HG03432 (cell line): ENCODE measurements around the gene DPYSL4.

ENCODE experiments used
- ATAC-seq: cut with Tn5 transposase; IDR thresholded peaks from one replicate; pipeline ENCODE4 v1.9.1; 2021; ENCODE audit warnings: mild to moderate bottlenecking, moderate library complexity; ENCODE audit not compliant: unreplicated experiment

The DPYSL4 gene

GRCh38 chr10:132176623-132177500 lies 9.9 kb upstream of the DPYSL4 start:
- no peak for ATAC-seq

GRCh38 chr10:132178046-132178445 lies 8.7 kb upstream of the DPYSL4 start:
- ATAC-seq, result no peak

- ATAC-seq, result no peak
Measured at GRCh38 chr10:132178672-132179545, 7.8 kb upstream of the DPYSL4 start.

- no peak for ATAC-seq
Measured at GRCh38 chr10:132179551-132180392, 7.0 kb upstream of the DPYSL4 start.

- no peak for ATAC-seq
Measured at GRCh38 chr10:132180736-132181135, 6.0 kb upstream of the DPYSL4 start.

GRCh38 chr10:132181691-132182425 lies 4.9 kb upstream of the DPYSL4 start:
- ATAC-seq, result no peak

- no peak for ATAC-seq
Measured at GRCh38 chr10:132182591-132182990, 4.2 kb upstream of the DPYSL4 start.

GRCh38 chr10:132183046-132183445 lies 3.7 kb upstream of the DPYSL4 start:
- no peak for ATAC-seq

- ATAC-seq, result no peak
Measured at GRCh38 chr10:132184816-132185593, 1.7 kb upstream of the DPYSL4 start.

- no peak for ATAC-seq
Measured at GRCh38 chr10:132185601-132186487, 904 bp upstream of the DPYSL4 start.

GRCh38 chr10:132187430-132188138 lies 836 bp downstream of the DPYSL4 start:
- ATAC-seq, result no peak

GRCh38 chr10:132188331-132188730 lies 1.6 kb downstream of the DPYSL4 start:
- no peak for ATAC-seq

GRCh38 chr10:132189016-132189415 lies 2.3 kb downstream of the DPYSL4 start:
- ATAC-seq, result no peak

- no peak for ATAC-seq
Measured at GRCh38 chr10:132189810-132190422, 3.2 kb downstream of the DPYSL4 start.

- no peak for ATAC-seq
Measured at GRCh38 chr10:132192076-132192975, 5.6 kb downstream of the DPYSL4 start.

- no peak for ATAC-seq
Measured at GRCh38 chr10:132192991-132193665, 6.4 kb downstream of the DPYSL4 start.
